ENCODE results near the gene PGM2.

PGM2 gene

DNA sequence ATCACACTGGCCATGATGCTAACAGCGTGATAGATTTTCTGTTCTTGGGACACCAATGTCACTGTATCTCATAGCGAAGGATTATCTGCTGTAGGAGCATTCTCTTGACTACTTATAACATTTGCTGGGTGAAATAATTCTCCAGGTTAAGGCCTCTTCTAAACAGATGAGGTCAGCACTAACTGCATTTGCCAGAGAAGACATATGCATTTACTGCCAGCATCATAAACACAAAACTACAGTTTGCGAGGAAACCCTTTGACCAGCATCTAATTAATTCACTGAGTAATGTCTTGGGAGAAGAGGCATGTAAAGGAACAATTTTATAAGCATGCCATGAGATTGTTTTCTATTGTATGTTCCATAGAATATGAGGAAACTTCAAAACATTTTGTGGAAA is 78.3 kb downstream of the PGM2 start:
- no peak for DNase-seq

DNA sequence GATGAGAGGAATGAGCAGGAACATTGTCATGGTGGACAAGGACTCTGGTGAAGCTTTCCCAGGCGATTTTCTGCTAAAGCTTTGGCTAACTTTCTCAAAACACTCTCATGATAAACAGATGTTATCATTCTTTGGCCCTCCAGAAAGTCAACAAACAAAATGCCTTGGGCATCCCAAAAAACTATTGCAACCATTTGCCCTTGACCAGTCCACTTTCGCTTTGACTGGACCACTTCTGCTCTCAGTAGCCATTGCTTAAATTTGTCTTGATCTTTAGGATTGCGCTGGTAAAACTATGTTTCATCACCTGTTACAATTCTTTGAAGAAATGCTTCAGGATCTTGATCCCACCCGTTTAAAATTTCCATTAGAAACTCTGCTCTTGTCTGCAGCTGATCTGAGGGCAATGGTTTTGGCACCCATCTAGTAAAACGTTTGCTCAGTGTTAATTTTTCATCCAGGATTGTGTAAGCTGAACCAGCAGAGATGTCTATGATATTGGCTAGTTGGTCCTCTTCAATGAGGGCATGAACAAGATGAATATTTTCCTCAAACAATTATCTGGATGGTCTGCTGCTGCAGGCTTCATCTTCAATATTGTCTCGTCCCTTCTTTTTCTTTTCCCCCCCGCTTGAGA is 79.2 kb downstream of the PGM2 start:
- no peak for DNase-seq

DNA sequence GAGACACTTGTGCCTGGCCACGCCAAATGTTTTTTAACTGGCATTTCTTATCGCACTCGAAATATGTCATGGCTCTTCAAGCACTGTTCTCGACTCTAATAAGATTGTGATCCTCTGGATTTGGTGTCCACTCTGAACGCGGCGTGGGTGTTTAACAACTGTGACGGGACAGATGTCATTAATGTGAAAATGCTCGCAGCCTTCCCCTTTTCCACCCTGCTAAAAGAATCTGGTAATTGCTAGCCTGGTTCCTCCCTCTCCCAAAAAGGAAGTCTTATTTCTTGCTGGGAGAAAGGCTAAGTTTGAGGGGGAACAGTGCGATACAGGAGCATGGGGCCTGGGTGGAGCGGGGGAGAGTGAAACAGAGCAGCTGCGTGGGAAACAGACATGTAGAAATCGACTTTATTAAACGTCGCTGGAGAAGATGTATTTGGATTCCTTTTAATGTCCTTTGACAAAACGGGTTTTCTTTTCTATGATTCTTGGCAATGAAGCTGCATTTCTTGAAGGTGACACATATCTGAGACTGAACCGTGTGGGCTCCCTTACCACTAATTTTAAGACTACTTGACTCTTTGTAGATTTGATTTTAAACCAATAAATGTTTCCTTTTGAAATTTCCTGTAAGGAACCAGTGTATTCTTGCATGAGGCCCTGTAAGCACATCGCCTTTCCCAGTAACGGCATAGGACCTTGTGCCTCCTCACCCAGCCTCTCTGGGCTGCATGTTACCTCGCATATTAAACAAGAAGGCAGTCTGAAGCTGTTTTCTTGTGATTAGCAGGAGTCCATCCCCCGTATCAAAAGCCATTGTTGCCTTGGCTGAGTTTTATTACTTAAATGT is 82.2 kb downstream of the PGM2 start:
- DNase-seq: no peak

DNA sequence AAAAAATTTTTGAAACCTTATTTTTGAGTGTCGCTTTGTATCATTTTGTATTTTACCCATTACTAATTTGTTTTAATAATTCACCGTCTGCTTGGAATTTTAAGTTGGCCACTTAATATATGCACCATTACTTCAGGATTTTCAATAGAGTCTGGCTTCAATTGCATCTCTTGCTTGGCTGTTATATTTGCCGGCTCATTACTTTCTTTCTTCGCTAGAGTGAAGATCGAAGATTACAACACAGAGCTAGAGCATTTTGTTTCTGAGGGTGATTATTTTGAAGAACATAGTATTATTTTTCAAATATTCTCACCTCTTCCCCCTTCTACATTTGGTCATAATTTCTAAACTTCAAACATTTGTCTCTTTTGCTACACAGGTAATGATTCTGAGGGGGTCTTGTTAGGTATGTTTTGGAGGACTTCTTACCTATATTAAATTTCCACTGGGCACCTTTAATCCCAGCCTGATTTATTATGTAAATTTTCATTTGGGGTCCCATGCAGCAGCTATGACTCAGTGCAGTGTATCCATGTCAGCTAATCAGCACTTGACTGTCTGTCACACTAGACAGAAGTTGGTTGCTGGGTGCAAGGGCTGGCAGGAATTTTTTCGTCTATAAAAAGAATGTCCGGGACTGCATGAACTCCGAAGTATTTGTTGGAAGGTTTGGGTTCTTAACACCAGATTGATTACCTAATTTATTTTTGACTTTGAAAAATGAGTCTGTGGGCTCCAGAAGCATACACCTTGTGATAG is 83.0 kb downstream of the PGM2 start:
- no peak for DNase-seq

DNA sequence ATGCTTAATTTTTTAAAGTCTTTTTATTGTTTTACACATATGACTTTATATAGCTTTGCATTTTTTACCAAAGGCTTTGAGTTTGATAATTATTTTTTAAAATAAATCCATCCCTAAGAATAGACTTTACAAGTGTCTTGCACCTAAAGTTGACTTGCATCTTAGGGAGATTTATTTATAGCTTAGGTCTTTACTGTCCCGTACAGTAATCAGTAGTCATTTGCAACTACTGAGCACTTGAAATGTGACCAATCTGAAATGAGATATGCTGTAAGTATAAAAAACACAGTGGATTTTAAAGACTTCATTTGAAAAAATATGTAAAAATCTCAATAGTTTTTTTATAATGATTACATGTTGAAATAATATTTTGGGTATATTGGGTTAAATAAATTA is 83.6 kb downstream of the PGM2 start:
- no peak for DNase-seq

All from NCI-H1105 (cell line).